Sigmoid colon (tissue), 7 donors: Measurements from ENCODE around the gene KCNJ14. TPM values are rescaled to one million over a fixed set of nuclear protein-coding genes. Genes with fewer than 3 reads are reported as not detected.
A peak's percentile ranks its signal among the peaks of the same experiment; 100 is the strongest.

Experiments
- DNase-seq: peaks from one replicate; pipeline ENCODE4 v3.0.0-alpha.2; 2019
- H3K27ac ChIP-seq, 4 donors: fragments of 200-600 bp; sonication (generic); one replicate each; pipeline ENCODE4 v1.5.1; 2016 to 2019; ENCODE audit warnings: mild to moderate bottlenecking in 1 of 4
- H3K27me3 ChIP-seq, 3 donors: fragments of 200-600 bp; sonication (generic); one replicate each; pipeline ENCODE4 v1.5.1; 2019; ENCODE audit warnings: mild to moderate bottlenecking in 1 of 3
- H3K36me3 ChIP-seq, 4 donors: fragments of 200-600 bp; sonication (generic); one replicate each; pipeline ENCODE4 v1.5.1; 2016 to 2019
- H3K4me1 ChIP-seq, 4 donors: fragments of 200-600 bp; sonication (generic); one replicate each; pipeline ENCODE4 v1.5.1; 2017 to 2019
- H3K4me3 ChIP-seq, 4 donors: fragments of 200-600 bp; sonication (generic); one replicate each; pipeline ENCODE4 v1.5.1; 2017 to 2019; ENCODE audit warnings: mild to moderate bottlenecking in 2 of 4, moderate library complexity in 1 of 4
- H3K9me3 ChIP-seq, 4 donors: fragments of 200-600 bp in 3 of 4; sonication (generic) in 3 of 4; one replicate each; pipeline versions ENCODE4 v1.5.1 to v1.6.1; 2013 to 2019
- EP300 ChIP-seq, 4 donors: sonication (generic); formaldehyde crosslinking; IDR thresholded peaks; one replicate each; pipeline ENCODE4 v1.6.1; 2017; ENCODE audit warnings: antibody characterized with exemption in 4 of 4
- POLR2A ChIP-seq, 2 donors: fragments of 450-650 bp; IDR thresholded peaks; one replicate each; pipeline ENCODE4 v1.6.1; 2016; ENCODE audit warnings: antibody characterized with exemption in 2 of 2, mild to moderate bottlenecking in 2 of 2, moderate library complexity in 2 of 2
- POLR2AphosphoS5 ChIP-seq, 4 donors: sonication (generic); formaldehyde crosslinking; IDR thresholded peaks; one replicate each; pipeline ENCODE4 v1.6.1; 2017; ENCODE audit warnings: antibody characterized with exemption in 4 of 4
- WGBS, 2 donors: extraction: QIAGEN DNeasy Blood & Tissue Kit; methylation state at CpG; one replicate each; pipeline ENCODE4 v1.1.7; 2013; 5-methylcytosine and 5-hydroxymethylcytosine counted together
- intact Hi-C: fragments of 100-400 bp; cut with DNase I; formaldehyde crosslinking; loops from one replicate; pipeline ENCODE4 v1.15.1; 2023
- polyA plus RNA-seq, 3 donors: library from polyadenylated mRNA; stranded (reverse); fragments of 200-250 nt; gene quantifications; one replicate each; pipeline ENCODE4 v1.2.3, GENCODE V29; 2013
- total RNA-seq, 4 donors: library from RNA; depleted of rRNA; stranded (reverse); fragments of >200 nt; gene quantifications; one replicate each; pipeline ENCODE4 v1.1.0, GENCODE V29; 2016
- TF ChIP-seq, protein P1 (sequence below), 4 experiments: fragments of 450-650 bp in 3 of 4; fragments of 200-600 bp in 1 of 4; IDR thresholded peaks; one replicate each; pipeline ENCODE4 v1.5.1; 2016 to 2019; ENCODE audit warnings: antibody characterized with exemption in 4 of 4, mild to moderate bottlenecking in 3 of 4, moderate library complexity in 2 of 4
- donor health status: healthy with polysubstance abuse.
- donor health status: Bipolar disorder and iron deficiency.
- donor health status: healthy.

The KCNJ14 gene
- total and polyA plus RNA-seq, 7 donors: under 0.01 to 1.4 (median 0.44) TPM; not detected in 1

DNA sequence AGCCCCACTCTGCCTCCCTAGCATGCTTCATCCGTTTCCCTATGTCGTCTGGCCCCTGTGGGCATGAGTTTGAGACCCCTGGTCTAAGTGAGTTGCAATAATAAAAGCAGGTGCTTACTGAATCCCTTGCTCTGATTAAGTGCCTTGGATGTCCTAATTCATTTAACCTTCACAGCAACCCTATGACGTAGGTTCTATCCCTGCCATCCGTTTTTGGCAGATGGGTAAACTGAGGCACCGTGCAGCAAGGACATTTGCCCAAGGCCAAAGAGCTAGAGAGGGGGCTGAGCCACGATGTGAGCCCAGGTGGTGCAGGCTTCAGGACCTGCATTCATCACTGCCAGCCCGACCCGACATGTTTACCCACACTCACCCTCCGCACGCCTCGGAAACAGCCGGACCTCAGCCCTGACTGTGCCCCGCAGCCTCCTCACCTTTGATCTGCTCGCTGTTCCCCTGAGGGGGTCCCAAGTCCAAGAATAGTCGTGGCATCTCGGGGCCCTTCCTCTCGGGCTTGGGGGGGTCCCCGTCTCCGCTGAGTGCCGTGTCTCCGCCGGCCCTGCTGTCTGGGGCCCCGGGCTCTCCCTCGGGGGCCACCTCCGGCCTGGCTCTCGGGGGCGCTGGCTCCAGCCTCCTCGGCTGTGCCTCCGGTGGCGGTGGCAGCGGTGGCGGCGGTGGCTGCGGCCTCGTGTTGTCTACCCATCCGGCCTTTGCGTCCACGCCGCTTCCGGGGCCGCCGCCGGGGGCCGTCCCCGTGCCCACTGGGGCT is 41.8 kb downstream of the KCNJ14 start:
- H3K27ac ChIP-seq: no peak overlapping the region
- TF ChIP-seq, protein P1, sequence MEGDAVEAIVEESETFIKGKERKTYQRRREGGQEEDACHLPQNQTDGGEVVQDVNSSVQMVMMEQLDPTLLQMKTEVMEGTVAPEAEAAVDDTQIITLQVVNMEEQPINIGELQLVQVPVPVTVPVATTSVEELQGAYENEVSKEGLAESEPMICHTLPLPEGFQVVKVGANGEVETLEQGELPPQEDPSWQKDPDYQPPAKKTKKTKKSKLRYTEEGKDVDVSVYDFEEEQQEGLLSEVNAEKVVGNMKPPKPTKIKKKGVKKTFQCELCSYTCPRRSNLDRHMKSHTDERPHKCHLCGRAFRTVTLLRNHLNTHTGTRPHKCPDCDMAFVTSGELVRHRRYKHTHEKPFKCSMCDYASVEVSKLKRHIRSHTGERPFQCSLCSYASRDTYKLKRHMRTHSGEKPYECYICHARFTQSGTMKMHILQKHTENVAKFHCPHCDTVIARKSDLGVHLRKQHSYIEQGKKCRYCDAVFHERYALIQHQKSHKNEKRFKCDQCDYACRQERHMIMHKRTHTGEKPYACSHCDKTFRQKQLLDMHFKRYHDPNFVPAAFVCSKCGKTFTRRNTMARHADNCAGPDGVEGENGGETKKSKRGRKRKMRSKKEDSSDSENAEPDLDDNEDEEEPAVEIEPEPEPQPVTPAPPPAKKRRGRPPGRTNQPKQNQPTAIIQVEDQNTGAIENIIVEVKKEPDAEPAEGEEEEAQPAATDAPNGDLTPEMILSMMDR (IDR thresholded peaks at IDR 0.05): no peak
- TF ChIP-seq POLR2A (IDR thresholded peaks at IDR 0.05) (no peak), EP300 (IDR thresholded peaks at IDR 0.05) (no peak), POLR2AphosphoS5 (IDR thresholded peaks at IDR 0.05) (no peak)
- intact Hi-C loops: no loop called here
- no peaks in the 10 kb centered on the region for H3K36me3 ChIP-seq
- peaks cover 0 to 33% (median 31%) of the 10 kb centered on the region in 4 donors for H3K4me1 ChIP-seq
- no peak for DNase-seq
- no peaks in the 10 kb centered on the region for H3K9me3 ChIP-seq
- no peak overlapping the region for H3K4me3 ChIP-seq
- peaks cover 38 to 69% (median 50%) of the 10 kb centered on the region in 3 donors for H3K27me3 ChIP-seq
- WGBS, 2 donors: 48 to 68% methylated on average over 45 of the region's 45 CpGs

DNA sequence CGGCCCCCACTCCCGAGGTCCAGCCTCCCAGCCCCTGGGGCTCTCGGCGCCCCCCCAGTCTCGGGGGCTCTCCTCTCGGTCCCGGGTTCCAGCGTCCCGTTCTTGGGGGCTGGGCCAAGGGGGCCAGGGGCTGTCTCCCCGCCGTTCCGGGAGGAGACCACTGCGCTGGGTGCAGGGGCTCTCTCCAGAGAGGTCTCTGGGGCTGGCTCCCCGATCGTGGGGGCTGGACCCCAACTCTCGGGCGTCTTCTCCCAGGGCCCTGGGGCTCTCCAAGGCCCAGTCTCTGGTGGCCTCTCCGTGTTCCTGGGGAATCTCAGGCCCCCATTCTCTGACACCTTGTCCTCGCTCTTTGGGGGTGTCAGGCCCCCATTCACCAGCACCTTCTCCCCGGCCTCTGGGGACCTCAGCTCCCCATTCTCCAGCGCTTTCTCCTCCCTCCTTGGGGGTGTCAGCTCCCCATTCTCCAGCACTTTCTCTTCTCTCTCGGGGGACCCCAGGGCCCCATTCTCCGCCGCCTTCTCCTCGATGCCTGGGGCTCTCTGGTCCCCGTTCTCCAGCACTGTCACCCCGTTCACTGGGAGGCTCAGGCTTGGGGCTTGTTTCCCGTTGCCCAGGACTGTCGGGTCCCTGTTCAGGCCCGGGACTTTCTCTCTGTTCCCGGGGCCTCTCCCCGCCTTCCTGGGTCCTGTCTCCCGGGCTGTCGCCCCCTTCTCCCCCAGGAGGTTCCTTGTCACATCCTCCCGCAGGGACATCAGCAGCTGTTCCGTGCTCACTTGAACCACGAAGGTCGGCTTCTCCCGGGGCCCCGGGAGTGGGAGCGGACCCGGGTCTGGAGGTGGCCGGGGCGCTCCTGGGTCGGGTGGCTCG is 42.6 kb downstream of the KCNJ14 start:
- peak overlapping the region in 1 of 4 donors; percentile 2 for H3K4me3 ChIP-seq
- H3K27me3 ChIP-seq: peaks cover 38 to 74% (median 56%) of the 10 kb centered on the region in 3 donors
- intact Hi-C loops: no loop called here

DNA sequence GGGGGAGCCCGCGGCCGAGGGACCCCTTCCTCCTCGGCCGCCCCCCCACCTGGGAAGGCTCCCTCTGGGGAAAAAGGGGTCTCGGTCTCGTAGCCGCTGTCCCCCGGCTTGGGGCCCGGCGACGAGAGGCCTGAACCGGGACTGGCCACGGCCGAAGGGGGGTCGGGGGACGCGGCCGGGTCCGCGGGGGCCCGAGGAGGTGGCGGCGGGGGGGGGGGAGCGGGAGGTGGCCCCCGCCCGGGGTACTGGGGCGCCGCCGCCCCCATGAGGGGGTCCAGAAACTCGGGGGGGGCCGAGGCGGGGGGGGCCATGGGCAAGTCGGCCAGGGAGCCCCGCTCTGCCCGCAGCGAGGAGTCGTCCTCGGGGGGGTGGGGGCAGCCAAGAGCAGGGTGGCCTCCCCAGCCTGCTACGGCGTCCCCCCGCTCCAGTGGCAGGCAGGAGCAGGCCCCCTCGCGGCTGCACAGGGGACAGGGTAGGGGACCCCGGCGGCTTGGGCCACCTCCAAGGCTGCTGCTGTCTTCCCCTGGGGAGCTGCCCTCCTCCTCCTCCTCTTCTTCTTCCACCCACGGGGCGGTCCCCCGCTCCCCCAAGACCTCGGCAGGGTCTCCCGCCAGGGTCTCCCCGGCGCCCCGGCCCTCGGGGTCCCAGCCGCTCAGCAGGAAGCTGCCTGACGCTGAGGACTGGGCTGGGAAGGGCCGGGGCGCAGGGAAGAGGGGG is 43.4 kb downstream of the KCNJ14 start:
- intact Hi-C loops: no loop called here
- Histone ChIP-seq H3K9me3 (no peaks in the 10 kb centered on the region), H3K4me1 (peaks cover 0 to 33% (median 31%) of the 10 kb centered on the region in 4 donors), H3K4me3 (peak overlapping the region in 1 of 4 donors; percentile 2), H3K27me3 (peaks cover 38 to 68% (median 56%) of the 10 kb centered on the region in 3 donors), H3K36me3 (no peaks in the 10 kb centered on the region), H3K27ac (no peak overlapping the region)
- TF ChIP-seq POLR2AphosphoS5 (IDR thresholded peaks at IDR 0.05) (no peak), POLR2A (IDR thresholded peaks at IDR 0.05) (no peak), EP300 (IDR thresholded peaks at IDR 0.05) (no peak)
- TF ChIP-seq, protein P1 (IDR thresholded peaks at IDR 0.05): no peak
- WGBS, 2 donors: 53 to 73% methylated on average over 59 of the region's 59 CpGs
- no peak for DNase-seq

More for the DNA sequence above, 42.6 kb downstream of the KCNJ14 start:
- H3K36me3 ChIP-seq: no peaks in the 10 kb centered on the region
- DNase-seq: no peak
- peaks cover 0 to 33% (median 31%) of the 10 kb centered on the region in 4 donors for H3K4me1 ChIP-seq
- no peak overlapping the region for H3K27ac ChIP-seq
- 63 to 79% methylated on average over 46 of the region's 46 CpGs for WGBS, 2 donors
- TF ChIP-seq, protein P1 (IDR thresholded peaks at IDR 0.05): no peak
- TF ChIP-seq POLR2AphosphoS5 (IDR thresholded peaks at IDR 0.05): no peak
- no peak for TF ChIP-seq POLR2A (IDR thresholded peaks at IDR 0.05)
- TF ChIP-seq EP300 (IDR thresholded peaks at IDR 0.05): no peak
- H3K9me3 ChIP-seq: no peaks in the 10 kb centered on the region

DNA sequence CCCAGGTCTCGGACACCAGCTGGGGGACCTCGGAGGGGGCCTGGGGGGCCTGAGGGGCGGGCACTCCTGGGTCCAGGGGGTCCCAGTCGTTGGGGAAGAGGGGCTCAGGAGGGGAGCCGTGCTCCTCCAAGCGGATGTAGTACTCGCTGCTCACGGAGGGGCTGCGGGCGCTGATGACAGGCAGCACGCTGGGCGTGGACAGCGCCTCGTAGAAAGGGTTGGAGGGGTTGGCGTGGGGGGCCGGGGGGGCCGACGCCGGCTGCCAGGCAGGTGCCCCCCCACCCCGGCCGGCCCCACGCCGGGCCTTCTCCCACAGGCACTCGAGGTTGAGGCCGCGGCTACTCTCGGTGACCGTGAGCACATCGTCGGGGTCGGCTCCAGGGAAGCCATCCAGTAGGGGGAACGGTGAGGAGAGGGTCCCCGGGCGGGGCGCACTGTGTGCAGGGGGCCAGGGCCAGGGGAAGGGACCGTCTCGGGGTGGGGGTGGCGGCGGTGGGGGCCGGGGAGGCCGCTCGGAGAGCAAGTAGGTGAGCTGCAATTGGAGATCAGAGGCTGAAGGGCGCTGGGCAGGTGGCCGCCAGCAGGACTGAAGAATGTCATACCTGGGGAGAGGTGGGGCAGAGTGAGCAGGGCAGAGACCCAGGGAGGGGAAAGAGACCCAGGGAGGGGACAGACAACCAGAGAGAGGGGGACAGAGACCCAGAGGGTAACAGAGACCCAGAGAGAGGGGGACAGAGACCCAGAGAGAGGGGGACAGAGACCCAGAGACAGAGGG is 44.1 kb downstream of the KCNJ14 start:
- H3K4me1 ChIP-seq: peaks cover 0 to 28% (median 25%) of the 10 kb centered on the region in 4 donors
- peaks cover 38 to 68% (median 56%) of the 10 kb centered on the region in 3 donors for H3K27me3 ChIP-seq
- no peak overlapping the region for H3K4me3 ChIP-seq
- DNase-seq: no peak
- intact Hi-C loops: no loop called here
- H3K36me3 ChIP-seq: no peaks in the 10 kb centered on the region
- TF ChIP-seq, protein P1 (IDR thresholded peaks at IDR 0.05): no peak
- TF ChIP-seq POLR2AphosphoS5 (IDR thresholded peaks at IDR 0.05) (no peak), EP300 (IDR thresholded peaks at IDR 0.05) (no peak), POLR2A (IDR thresholded peaks at IDR 0.05) (no peak)
- H3K27ac ChIP-seq: no peak overlapping the region
- 43 to 69% methylated on average over 44 of the region's 44 CpGs for WGBS, 2 donors
- no peaks in the 10 kb centered on the region for H3K9me3 ChIP-seq
